Stimulated activated CD4-positive, alpha-beta T cell treated with anti-CD3 and anti-CD28 coated beads, Interleukin-12 subunit alpha, Interleukin-12 subunit beta, amount 100 ng/mL, for 24 hours (primary cell): Measurements from ENCODE around the gene HNRNPA1L2.
"Not testable (repeated sequence)": the region's sequence is repeated elsewhere in the genome, so short reads cannot be mapped to it uniquely, and the experiment has no call there.

Source experiments
- DNase-seq, 2 experiments: peaks; one replicate each; pipeline ENCODE4 v3.0.0-alpha.2; 2020; ENCODE audit warnings: low read depth in 2 of 2

HNRNPA1L2 gene

DNA sequence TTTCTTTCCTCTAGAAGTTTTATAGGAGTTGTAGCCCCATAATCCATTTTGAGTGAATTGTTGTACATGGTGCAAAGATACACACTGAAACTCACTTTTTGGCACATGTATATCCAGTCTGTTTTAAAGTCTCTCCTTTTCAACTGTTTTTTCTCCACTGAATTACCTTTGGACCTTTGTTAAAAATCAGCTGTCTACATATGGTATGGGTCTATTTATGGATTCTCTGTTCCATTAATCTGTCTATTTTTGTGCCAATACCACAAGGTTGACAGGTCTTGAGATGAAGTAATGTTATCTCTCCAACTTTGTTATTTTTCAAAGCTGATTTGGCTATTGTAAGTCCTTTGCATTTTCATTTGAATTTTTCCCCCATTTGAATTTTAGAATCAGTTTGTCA, 4.7 kb downstream of the HNRNPA1L2 start:
- DNase-seq = no peak

GRCh38 chr13:52650731-52651130, 8.5 kb downstream of the HNRNPA1L2 start:
- DNase-seq = no peak

GRCh38 chr13:52651897-52652195, 9.6 kb downstream of the HNRNPA1L2 start:
- DNase-seq = no peak

GRCh38 chr13:52652196-52652979, 10.2 kb downstream of the HNRNPA1L2 start, which contains the start of gene SUGT1:
Gene SUGT1 (plus strand): TSS chr13:52652836. CDS start chr13:52652921, 85 bp downstream.
- DNase-seq = peak; percentile 89 to 92

DNA sequence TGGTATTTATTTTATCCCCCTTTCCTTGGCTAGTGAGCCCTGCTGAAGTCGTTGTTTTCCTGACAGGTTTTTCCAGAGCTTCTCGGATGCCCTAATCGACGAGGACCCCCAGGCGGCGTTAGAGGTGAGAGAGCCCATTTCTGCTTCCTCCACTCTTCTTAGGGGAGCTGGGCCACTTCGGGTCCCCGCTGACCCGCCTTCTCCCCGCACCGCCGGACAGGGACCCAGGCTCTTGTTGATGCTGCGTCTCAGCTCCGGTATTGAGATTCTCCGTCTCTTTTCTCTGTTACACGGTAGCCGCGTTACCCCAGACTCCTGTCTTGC, 10.7 kb downstream of the HNRNPA1L2 start:
- no peak for DNase-seq

DNA sequence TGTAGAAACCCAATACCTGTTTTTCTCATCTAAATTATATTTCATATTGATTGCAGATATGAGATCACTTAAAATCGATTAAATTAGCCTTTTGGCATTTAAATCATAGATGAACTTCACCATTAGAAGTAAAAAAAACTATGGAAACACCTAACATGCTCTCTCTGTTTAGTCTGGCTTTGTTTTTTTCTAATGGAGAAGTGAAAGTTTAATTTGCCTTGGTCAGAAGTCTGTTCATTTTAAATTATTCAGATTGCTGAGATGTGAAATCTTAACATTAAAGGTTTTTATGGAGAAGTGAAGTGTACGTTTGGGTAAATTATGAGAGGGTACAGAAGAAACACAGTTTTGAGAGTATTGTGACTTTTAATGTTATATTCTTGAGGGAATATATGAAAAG, 17.1 kb downstream of the HNRNPA1L2 start:
- no peak for DNase-seq

DNA sequence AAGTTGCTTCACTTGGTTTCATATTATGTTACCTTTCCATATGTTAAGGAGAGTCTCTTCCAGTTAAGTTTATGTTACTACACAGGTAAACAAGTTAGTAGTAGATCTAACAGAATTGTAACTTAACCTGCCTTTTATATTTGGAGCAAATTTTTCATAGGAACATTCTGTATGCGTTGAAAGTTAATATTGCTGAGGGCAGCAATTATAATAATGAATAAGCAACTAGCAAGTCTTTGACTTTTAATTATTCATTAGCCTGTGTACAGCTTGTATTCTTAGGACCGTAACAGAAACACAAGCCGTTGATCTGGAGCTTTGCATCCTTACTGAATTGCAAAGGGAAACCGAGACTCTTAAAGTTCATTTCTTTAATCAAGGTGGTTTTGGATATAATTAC, 22.0 kb downstream of the HNRNPA1L2 start:
- no peak for DNase-seq

DNA sequence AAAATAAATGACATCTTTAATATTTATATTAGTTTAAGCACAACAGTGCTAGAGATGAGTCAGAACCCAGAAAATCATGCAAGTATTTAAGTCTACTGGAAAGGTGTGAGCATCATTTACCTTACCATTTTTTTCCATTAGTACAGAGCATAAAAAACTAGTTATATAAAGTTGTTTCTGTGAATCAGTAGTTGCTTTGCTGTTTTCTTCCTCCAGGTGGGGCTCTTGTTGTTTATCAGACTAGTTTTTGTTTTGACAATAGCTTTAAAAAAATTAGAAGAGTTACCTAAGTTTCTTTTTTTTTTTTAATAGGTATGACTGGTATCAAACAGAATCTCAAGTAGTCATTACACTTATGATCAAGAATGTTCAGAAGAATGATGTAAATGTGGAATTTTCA, 23.1 kb downstream of the HNRNPA1L2 start:
- no peak for DNase-seq

GRCh38 chr13:52669677-52670076, 27.4 kb downstream of the HNRNPA1L2 start:
- DNase-seq = no peak

- DNase-seq = no peak
Measured at GRCh38 chr13:52670726-52671125, 28.5 kb downstream of the HNRNPA1L2 start.

GRCh38 chr13:52673465-52673864, 31.2 kb downstream of the HNRNPA1L2 start:
- DNase-seq = no peak

DNA sequence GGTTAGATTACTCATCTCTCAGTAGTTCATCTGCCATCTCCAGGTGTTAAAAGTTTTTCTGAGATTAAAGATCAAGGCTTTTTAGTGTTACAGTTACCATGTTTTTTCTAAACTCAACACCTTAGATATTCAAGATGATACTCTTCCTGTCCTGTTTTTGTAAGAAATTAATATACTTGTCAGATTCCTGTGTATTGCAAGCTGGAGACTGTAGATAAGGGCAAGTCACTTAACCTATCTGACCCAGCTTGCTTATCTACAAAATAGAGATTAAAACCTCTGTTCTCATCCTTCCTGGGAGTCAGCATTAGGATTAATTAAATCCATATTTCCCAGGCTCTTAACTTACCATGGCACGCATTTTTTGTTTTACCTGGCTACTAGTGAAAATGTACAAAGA, 35.6 kb downstream of the HNRNPA1L2 start:
- DNase-seq = no peak

DNA sequence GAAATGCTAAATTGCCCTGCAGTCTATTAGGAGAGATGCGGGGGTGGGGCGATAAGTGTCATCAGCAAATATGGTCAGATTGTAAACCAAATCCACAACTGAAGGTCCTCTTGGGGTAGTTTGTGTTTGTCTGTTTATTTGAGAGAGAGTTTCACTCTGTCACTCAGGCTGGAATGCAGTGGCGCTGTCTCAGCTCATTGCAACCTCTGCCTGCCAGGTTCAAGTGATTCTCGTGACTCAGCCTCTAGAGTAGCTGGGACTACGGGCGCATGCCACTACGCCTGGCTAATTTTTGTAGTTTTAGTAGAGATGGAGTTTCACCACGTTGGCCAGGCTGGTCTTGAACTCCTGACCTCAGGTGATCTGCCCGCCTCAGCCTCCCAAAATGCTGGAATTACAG, 43.6 kb downstream of the HNRNPA1L2 start:
- DNase-seq = not testable (repeated sequence)

- no peak for DNase-seq
Measured at GRCh38 chr13:52686376-52686775, 44.1 kb downstream of the HNRNPA1L2 start.
